ENCODE measurements around the gene SERPINA9. TPM values are rescaled to one million over a fixed set of nuclear protein-coding genes. Genes with fewer than 3 reads are reported as not detected.
"Not testable (repeated sequence)": the region's sequence is repeated elsewhere in the genome, so short reads cannot be mapped to it uniquely, and the experiment has no call there.

The SERPINA9 gene
- total and polyA plus RNA-seq, 5 experiments from 2014 or later, result not detected

- H3K9me3 Mint-ChIP-seq, result peaks cover 0 to 18% (median 5%) of the 10 kb centered on the region in 9 donors
These were observed 7.8 kb upstream of the SERPINA9 start for GRCh38 chr14:94483729-94484275.

GRCh38 chr14:94483071-94483451 lies 7.1 kb upstream of the SERPINA9 start:
- Mint-ChIP-seq H3K36me3 (peaks cover 0 to 12% (median 0%) of the 10 kb centered on the region in 3 donors), H3K4me3 (no peak overlapping the region), H3K27ac (no peak overlapping the region), H3K27me3 (peaks cover 9 to 49% (median 22%) of the 10 kb centered on the region in 5 donors), H3K9me3 (peaks cover 0 to 26% (median 9%) of the 10 kb centered on the region in 9 donors), H3K4me1 (peaks cover 0 to 4% (median 0%) of the 10 kb centered on the region in 4 donors)
- ATAC-seq, result no peak
- POLR2A ChIA-PET, result no interaction called here
- DNase-seq, result no peak

More at GRCh38 chr14:94483729-94484275, 7.8 kb upstream of the SERPINA9 start:
- Mint-ChIP-seq H3K27me3 (peaks cover 9 to 54% (median 29%) of the 10 kb centered on the region in 5 donors), H3K4me3 (no peak overlapping the region), H3K4me1 (peaks cover 0 to 4% (median 0%) of the 10 kb centered on the region in 4 donors), H3K27ac (no peak overlapping the region), H3K36me3 (peaks cover 0 to 8% (median 0%) of the 10 kb centered on the region in 3 donors)
- DNase-seq, result no peak
- ATAC-seq, result no peak
- POLR2A ChIA-PET, result no interaction called here

- H3K4me1 Mint-ChIP-seq, DNase-seq, ATAC-seq, POLR2A ChIA-PET, H3K4me3 Mint-ChIP-seq, H3K27ac Mint-ChIP-seq: not testable (repeated sequence)
- Mint-ChIP-seq H3K27me3 (peaks cover 9 to 47% (median 24%) of the 10 kb centered on the region in 5 donors), H3K9me3 (peaks cover 0 to 32% (median 13%) of the 10 kb centered on the region in 9 donors), H3K36me3 (peaks cover 0 to 19% (median 0%) of the 10 kb centered on the region in 3 donors)
These were observed 6.4 kb upstream of the SERPINA9 start for GRCh38 chr14:94482132-94483070.

- Mint-ChIP-seq H3K27me3 (peaks cover 9 to 39% (median 25%) of the 10 kb centered on the region in 5 donors), H3K27ac (no peak overlapping the region), H3K36me3 (peaks cover 0 to 20% (median 0%) of the 10 kb centered on the region in 3 donors), H3K4me3 (no peak overlapping the region), H3K4me1 (peaks cover 0 to 4% (median 0%) of the 10 kb centered on the region in 4 donors), H3K9me3 (peaks cover 0 to 35% (median 15%) of the 10 kb centered on the region in 9 donors)
- DNase-seq, result no peak
- ATAC-seq, result no peak
- POLR2A ChIA-PET, result no interaction called here
These were observed 5.6 kb upstream of the SERPINA9 start for GRCh38 chr14:94481468-94482131.

GRCh38 chr14:94480809-94481208 lies 4.8 kb upstream of the SERPINA9 start:
- DNase-seq (no peak), ATAC-seq (no peak)
- Mint-ChIP-seq H3K27ac (no peak overlapping the region), H3K4me3 (no peak overlapping the region), H3K27me3 (peaks cover 5 to 31% (median 19%) of the 10 kb centered on the region in 5 donors), H3K36me3 (peaks cover 0 to 20% (median 0%) of the 10 kb centered on the region in 3 donors), H3K9me3 (peaks cover 0 to 35% (median 15%) of the 10 kb centered on the region in 9 donors), H3K4me1 (no peaks in the 10 kb centered on the region)
- POLR2A ChIA-PET, result no interaction called here

GRCh38 chr14:94478420-94478819 lies 2.4 kb upstream of the SERPINA9 start:
- ATAC-seq (no peak), DNase-seq (no peak)
- H3K36me3 Mint-ChIP-seq, result peaks cover 0 to 20% (median 0%) of the 10 kb centered on the region in 3 donors
- no peaks in the 10 kb centered on the region for H3K4me1 Mint-ChIP-seq
- H3K27me3 Mint-ChIP-seq, result peaks cover 0 to 11% (median 3%) of the 10 kb centered on the region in 5 donors
- POLR2A ChIA-PET, result no interaction called here
- peaks cover 0 to 35% (median 15%) of the 10 kb centered on the region in 9 donors for H3K9me3 Mint-ChIP-seq
- no peak overlapping the region for H3K4me3 Mint-ChIP-seq
- H3K27ac Mint-ChIP-seq, result no peak overlapping the region

GRCh38 chr14:94474581-94475031 lies 1.4 kb downstream of the SERPINA9 start:
- DNase-seq, result no peak
- peaks cover 0 to 19% (median 0%) of the 10 kb centered on the region in 3 donors for H3K36me3 Mint-ChIP-seq
- peaks cover 0 to 25% (median 15%) of the 10 kb centered on the region in 9 donors for H3K9me3 Mint-ChIP-seq
- H3K4me3 Mint-ChIP-seq, result no peak overlapping the region
- H3K27ac Mint-ChIP-seq, result no peak overlapping the region
- H3K27me3 Mint-ChIP-seq, result peaks cover 0 to 17% (median 11%) of the 10 kb centered on the region in 5 donors
- no peak for ATAC-seq
- POLR2A ChIA-PET, result no interaction called here
- H3K4me1 Mint-ChIP-seq, result no peaks in the 10 kb centered on the region

- Mint-ChIP-seq H3K27ac (no peak overlapping the region), H3K36me3 (peaks cover 0 to 13% (median 0%) of the 10 kb centered on the region in 3 donors), H3K27me3 (peaks cover 0 to 21% (median 11%) of the 10 kb centered on the region in 5 donors), H3K9me3 (peaks cover 0 to 17% (median 12%) of the 10 kb centered on the region in 9 donors), H3K4me1 (no peaks in the 10 kb centered on the region), H3K4me3 (no peak overlapping the region)
- DNase-seq, result no peak
- POLR2A ChIA-PET, result no interaction called here
- ATAC-seq, result no peak
These were observed 2.2 kb downstream of the SERPINA9 start for GRCh38 chr14:94473666-94474410.

- ATAC-seq (no peak), DNase-seq (no peak)
- Mint-ChIP-seq H3K4me1 (no peaks in the 10 kb centered on the region), H3K9me3 (peaks cover 0 to 7% (median 3%) of the 10 kb centered on the region in 9 donors), H3K27ac (no peak overlapping the region), H3K4me3 (no peak overlapping the region), H3K27me3 (peaks cover 3 to 26% (median 14%) of the 10 kb centered on the region in 5 donors), H3K36me3 (peaks cover 0 to 6% (median 0%) of the 10 kb centered on the region in 3 donors)
- POLR2A ChIA-PET, result no interaction called here
These were observed 3.2 kb downstream of the SERPINA9 start for GRCh38 chr14:94472842-94473241.

- no peak overlapping the region for H3K4me3 Mint-ChIP-seq
- DNase-seq, result no peak
These were observed 5.0 kb downstream of the SERPINA9 start for GRCh38 chr14:94471045-94471444.

GRCh38 chr14:94470311-94470710 lies 5.7 kb downstream of the SERPINA9 start:
- Mint-ChIP-seq H3K4me1 (no peaks in the 10 kb centered on the region), H3K27ac (no peak overlapping the region), H3K36me3 (peaks cover 0 to 7% (median 0%) of the 10 kb centered on the region in 3 donors), H3K9me3 (peaks cover 0 to 22% (median 8%) of the 10 kb centered on the region in 9 donors), H3K4me3 (no peak overlapping the region), H3K27me3 (peaks cover 10 to 40% (median 19%) of the 10 kb centered on the region in 5 donors)
- ATAC-seq (no peak), DNase-seq (no peak)
- POLR2A ChIA-PET, result no interaction called here

More at GRCh38 chr14:94471045-94471444, 5.0 kb downstream of the SERPINA9 start:
- H3K4me1 Mint-ChIP-seq, result no peaks in the 10 kb centered on the region
- no peak for ATAC-seq
- peaks cover 0 to 17% (median 5%) of the 10 kb centered on the region in 9 donors for H3K9me3 Mint-ChIP-seq
- H3K36me3 Mint-ChIP-seq, result peaks cover 0 to 5% (median 0%) of the 10 kb centered on the region in 3 donors
- H3K27ac Mint-ChIP-seq, result no peak overlapping the region
- peaks cover 10 to 37% (median 18%) of the 10 kb centered on the region in 5 donors for H3K27me3 Mint-ChIP-seq
- POLR2A ChIA-PET, result no interaction called here

GRCh38 chr14:94469261-94469660 lies 6.7 kb downstream of the SERPINA9 start:
- H3K9me3 Mint-ChIP-seq, result peaks cover 0 to 22% (median 10%) of the 10 kb centered on the region in 9 donors
- no peak overlapping the region for H3K4me3 Mint-ChIP-seq
- peaks cover 10 to 40% (median 19%) of the 10 kb centered on the region in 5 donors for H3K27me3 Mint-ChIP-seq
- no peak for DNase-seq
- POLR2A ChIA-PET, result no interaction called here
- no peak overlapping the region for H3K27ac Mint-ChIP-seq
- ATAC-seq, result no peak
- peaks cover 0 to 7% (median 0%) of the 10 kb centered on the region in 3 donors for H3K36me3 Mint-ChIP-seq
- H3K4me1 Mint-ChIP-seq, result no peaks in the 10 kb centered on the region
